SU-DHL-6 (cell line): ENCODE results near the gene MOB3B.

Experiments used
- EZH2phosphoT487 ChIP-seq: fragments of 200-600 bp; sonication (generic), shearing (Covaris generic); conservative IDR thresholded peaks from 2 replicates; pipeline ENCODE4 v1.6.1; 2018; ENCODE audit warnings: mild to moderate bottlenecking, antibody characterized with exemption, low read length, moderate library complexity, mixed read lengths
- TF ChIP-seq, protein P1 (sequence below): fragments of 200-600 bp; sonication (generic); IDR thresholded peaks from one replicate; pipeline ENCODE4 v1.5.1; 2017; ENCODE audit warnings: antibody characterized with exemption, mild to moderate bottlenecking, low read length, moderate library complexity; ENCODE audit not compliant: insufficient read depth, poor library complexity, severe bottlenecking

GRCh38 chr9:27447031-27447683 lies 82.5 kb downstream of the MOB3B start:
- TF ChIP-seq, protein P1, sequence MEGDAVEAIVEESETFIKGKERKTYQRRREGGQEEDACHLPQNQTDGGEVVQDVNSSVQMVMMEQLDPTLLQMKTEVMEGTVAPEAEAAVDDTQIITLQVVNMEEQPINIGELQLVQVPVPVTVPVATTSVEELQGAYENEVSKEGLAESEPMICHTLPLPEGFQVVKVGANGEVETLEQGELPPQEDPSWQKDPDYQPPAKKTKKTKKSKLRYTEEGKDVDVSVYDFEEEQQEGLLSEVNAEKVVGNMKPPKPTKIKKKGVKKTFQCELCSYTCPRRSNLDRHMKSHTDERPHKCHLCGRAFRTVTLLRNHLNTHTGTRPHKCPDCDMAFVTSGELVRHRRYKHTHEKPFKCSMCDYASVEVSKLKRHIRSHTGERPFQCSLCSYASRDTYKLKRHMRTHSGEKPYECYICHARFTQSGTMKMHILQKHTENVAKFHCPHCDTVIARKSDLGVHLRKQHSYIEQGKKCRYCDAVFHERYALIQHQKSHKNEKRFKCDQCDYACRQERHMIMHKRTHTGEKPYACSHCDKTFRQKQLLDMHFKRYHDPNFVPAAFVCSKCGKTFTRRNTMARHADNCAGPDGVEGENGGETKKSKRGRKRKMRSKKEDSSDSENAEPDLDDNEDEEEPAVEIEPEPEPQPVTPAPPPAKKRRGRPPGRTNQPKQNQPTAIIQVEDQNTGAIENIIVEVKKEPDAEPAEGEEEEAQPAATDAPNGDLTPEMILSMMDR: no peak
- no peak for TF ChIP-seq EZH2phosphoT487
